Measurements from ENCODE around the gene CCSER1. TPM values are rescaled to one million over a fixed set of nuclear protein-coding genes. Genes with fewer than 3 reads are reported as not detected.
"Not testable (repeated sequence)": the region's sequence is repeated elsewhere in the genome, so short reads cannot be mapped to it uniquely, and the experiment has no call there.

Gene CCSER1
- total RNA-seq, 2 experiments from 2014 or later, result not detected

- no peak overlapping the region for H3K27ac ChIP-seq (ENCODE audit: low read depth, low read length, poor library complexity, severe bottlenecking)
- no peaks in the 10 kb centered on the region for H3K9me3 ChIP-seq (ENCODE audit: low read length)
- TF ChIP-seq CTCF (conservative IDR thresholded peaks at IDR 0.05; ENCODE audit: low read length) (no peak), EZH2phosphoT487 (IDR thresholded peaks at IDR 0.05; ENCODE audit: borderline replicate concordance, low read depth, low read length) (no peak)
- ChIA-PET CTCF (ENCODE audit: unreplicated experiment) (no interaction called here), POLR2A (interaction anchor here (0.6 kb wide), 1 partner anchor 26 kb away, joined by 6 read pairs; no protein-coding TSS in a partner anchor)
- H3K4me3 ChIP-seq (ENCODE audit: low read depth, low read length, poor library complexity, severe bottlenecking), result no peak overlapping the region
- no peak overlapping the region for H3K4me2 ChIP-seq (ENCODE audit: low read length)
- BruUV-seq (replicated peaks), result no TSS peak
- H3K79me2 ChIP-seq (ENCODE audit: insufficient read depth, low read depth, low read length), result no peaks in the 10 kb centered on the region
- DNase-seq (ENCODE audit: low spot score), result no peak
- H3K4me1 ChIP-seq (ENCODE audit: insufficient read depth, low read length, poor library complexity, severe bottlenecking), result no peaks in the 10 kb centered on the region
- H3K9me2 ChIP-seq (ENCODE audit: insufficient read depth, low read length), result no peaks in the 10 kb centered on the region
- no peaks in the 10 kb centered on the region for H3K36me3 ChIP-seq (ENCODE audit: insufficient read depth, low read length)
- H2AFZ ChIP-seq (ENCODE audit: low read length), result no peak overlapping the region
- no peaks in the 10 kb centered on the region for H4K20me1 ChIP-seq (ENCODE audit: insufficient read depth, low read length)
- intact Hi-C loops (cut with micrococcal nuclease; ENCODE audit: unreplicated experiment), result no loop called here
Measured at GRCh38 chr4:91087743-91088142, 960.5 kb downstream of the CCSER1 start.

- no peak for DNase-seq (ENCODE audit: low spot score)
- TF ChIP-seq EZH2phosphoT487 (IDR thresholded peaks at IDR 0.05; ENCODE audit: borderline replicate concordance, low read depth, low read length) (no peak), CTCF (conservative IDR thresholded peaks at IDR 0.05; ENCODE audit: low read length) (no peak)
- intact Hi-C loops (cut with micrococcal nuclease; ENCODE audit: unreplicated experiment), result no loop called here
- Histone ChIP-seq H3K27ac (ENCODE audit: low read depth, low read length, poor library complexity, severe bottlenecking) (no peak overlapping the region), H3K4me2 (ENCODE audit: low read length) (no peak overlapping the region), H2AFZ (ENCODE audit: low read length) (no peak overlapping the region), H3K4me3 (ENCODE audit: low read depth, low read length, poor library complexity, severe bottlenecking) (no peak overlapping the region), H3K9me2 (ENCODE audit: insufficient read depth, low read length) (no peaks in the 10 kb centered on the region), H3K4me1 (ENCODE audit: insufficient read depth, low read length, poor library complexity, severe bottlenecking) (no peaks in the 10 kb centered on the region), H3K36me3 (ENCODE audit: insufficient read depth, low read length) (no peaks in the 10 kb centered on the region), H3K9me3 (ENCODE audit: low read length) (no peaks in the 10 kb centered on the region), H4K20me1 (ENCODE audit: insufficient read depth, low read length) (no peaks in the 10 kb centered on the region), H3K79me2 (ENCODE audit: insufficient read depth, low read depth, low read length) (no peaks in the 10 kb centered on the region)
- no TSS peak for BruUV-seq (replicated peaks)
- ChIA-PET POLR2A (interaction anchor here (0.6 kb wide), 1 partner anchor 1310 kb away, joined by 4 read pairs; no protein-coding TSS in a partner anchor), CTCF (ENCODE audit: unreplicated experiment) (no interaction called here)
Measured at GRCh38 chr4:91089178-91089577, 962.0 kb downstream of the CCSER1 start.

GRCh38 chr4:91092398-91092980, 965.3 kb downstream of the CCSER1 start:
- ChIA-PET POLR2A (no interaction called here), CTCF (ENCODE audit: unreplicated experiment) (no interaction called here)
- H2AFZ ChIP-seq (ENCODE audit: low read length), result no peak overlapping the region
- no peaks in the 10 kb centered on the region for H3K4me1 ChIP-seq (ENCODE audit: insufficient read depth, low read length, poor library complexity, severe bottlenecking)
- no peak for TF ChIP-seq EZH2phosphoT487 (IDR thresholded peaks at IDR 0.05; ENCODE audit: borderline replicate concordance, low read depth, low read length)
- TF ChIP-seq CTCF (conservative IDR thresholded peaks at IDR 0.05; ENCODE audit: low read length), result no peak
- no peaks in the 10 kb centered on the region for H3K9me3 ChIP-seq (ENCODE audit: low read length)
- H4K20me1 ChIP-seq (ENCODE audit: insufficient read depth, low read length), result no peaks in the 10 kb centered on the region
- H3K27ac ChIP-seq (ENCODE audit: low read depth, low read length, poor library complexity, severe bottlenecking), result no peak overlapping the region
- no peak overlapping the region for H3K4me3 ChIP-seq (ENCODE audit: low read depth, low read length, poor library complexity, severe bottlenecking)
- H3K4me2 ChIP-seq (ENCODE audit: low read length), result no peak overlapping the region
- H3K36me3 ChIP-seq (ENCODE audit: insufficient read depth, low read length), result no peaks in the 10 kb centered on the region
- no TSS peak for BruUV-seq (replicated peaks)
- no peaks in the 10 kb centered on the region for H3K79me2 ChIP-seq (ENCODE audit: insufficient read depth, low read depth, low read length)
- H3K9me2 ChIP-seq (ENCODE audit: insufficient read depth, low read length), result no peaks in the 10 kb centered on the region
- intact Hi-C loops (cut with micrococcal nuclease; ENCODE audit: unreplicated experiment), result no loop called here
- DNase-seq (ENCODE audit: low spot score), result no peak

GRCh38 chr4:91094220-91094619, 967.0 kb downstream of the CCSER1 start:
- H4K20me1 ChIP-seq (ENCODE audit: insufficient read depth, low read length); H3K9me3 ChIP-seq (ENCODE audit: low read length); H3K9me2 ChIP-seq (ENCODE audit: insufficient read depth, low read length); H3K27ac ChIP-seq (ENCODE audit: low read depth, low read length, poor library complexity, severe bottlenecking); POLR2A ChIA-PET; H3K4me3 ChIP-seq (ENCODE audit: low read depth, low read length, poor library complexity, severe bottlenecking); H3K4me2 ChIP-seq (ENCODE audit: low read length); DNase-seq (ENCODE audit: low spot score); H3K4me1 ChIP-seq (ENCODE audit: insufficient read depth, low read length, poor library complexity, severe bottlenecking); intact Hi-C loops (cut with micrococcal nuclease; ENCODE audit: unreplicated experiment); BruUV-seq (replicated peaks); H3K36me3 ChIP-seq (ENCODE audit: insufficient read depth, low read length); H3K79me2 ChIP-seq (ENCODE audit: insufficient read depth, low read depth, low read length); H2AFZ ChIP-seq (ENCODE audit: low read length): not testable (repeated sequence)
- CTCF ChIA-PET (ENCODE audit: unreplicated experiment), result interaction anchor here (0.6 kb wide), 1 partner anchor 10 kb away, joined by 3 read pairs; no protein-coding TSS in a partner anchor
